GM12874 (cell line): Measurements from ENCODE around the gene SHROOM1.

Source experiments
- CTCF ChIP-seq: IDR thresholded peaks from 2 replicates; pipeline ENCODE4 v1.5.1; 2011; ENCODE audit warnings: low read depth, mild to moderate bottlenecking, control low read depth, low read length, moderate library complexity; ENCODE audit not compliant: insufficient read depth

SHROOM1 gene

DNA sequence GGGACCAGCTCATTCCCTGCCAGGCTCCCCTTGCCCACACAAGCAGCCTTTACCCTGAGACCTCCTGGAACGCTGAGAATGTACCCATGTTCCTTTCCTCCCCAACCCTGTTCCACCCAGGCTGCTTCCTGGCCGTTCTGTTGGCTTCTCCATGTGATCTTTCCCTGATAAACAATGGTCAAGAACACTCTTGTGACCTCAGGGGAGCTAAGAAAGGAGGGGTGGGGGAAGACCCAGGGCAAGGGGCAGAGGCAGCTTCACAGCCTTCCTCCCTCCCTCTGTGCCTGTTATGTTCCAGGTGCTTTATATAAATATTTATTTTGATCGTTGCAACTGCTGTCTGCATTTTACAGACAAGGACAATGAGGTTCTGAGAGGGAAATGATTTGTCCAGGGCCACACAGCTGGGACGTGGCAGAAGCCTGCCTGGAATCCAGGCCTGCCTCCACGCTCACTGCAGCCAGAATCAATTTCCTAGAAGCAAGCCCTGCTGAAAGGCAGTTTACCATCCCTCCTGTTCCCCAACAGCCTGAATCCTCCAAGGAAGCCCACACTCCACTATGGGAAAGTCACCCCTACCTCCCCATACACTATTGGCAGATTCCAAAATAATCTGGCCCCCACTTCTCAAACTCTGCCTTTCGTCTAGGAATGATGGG is 3.9 kb downstream of the SHROOM1 start:
- TF ChIP-seq CTCF = no peak

GRCh38 chr5:132825834-132826391 is 4.5 kb downstream of the SHROOM1 start:
- TF ChIP-seq CTCF = no peak

DNA sequence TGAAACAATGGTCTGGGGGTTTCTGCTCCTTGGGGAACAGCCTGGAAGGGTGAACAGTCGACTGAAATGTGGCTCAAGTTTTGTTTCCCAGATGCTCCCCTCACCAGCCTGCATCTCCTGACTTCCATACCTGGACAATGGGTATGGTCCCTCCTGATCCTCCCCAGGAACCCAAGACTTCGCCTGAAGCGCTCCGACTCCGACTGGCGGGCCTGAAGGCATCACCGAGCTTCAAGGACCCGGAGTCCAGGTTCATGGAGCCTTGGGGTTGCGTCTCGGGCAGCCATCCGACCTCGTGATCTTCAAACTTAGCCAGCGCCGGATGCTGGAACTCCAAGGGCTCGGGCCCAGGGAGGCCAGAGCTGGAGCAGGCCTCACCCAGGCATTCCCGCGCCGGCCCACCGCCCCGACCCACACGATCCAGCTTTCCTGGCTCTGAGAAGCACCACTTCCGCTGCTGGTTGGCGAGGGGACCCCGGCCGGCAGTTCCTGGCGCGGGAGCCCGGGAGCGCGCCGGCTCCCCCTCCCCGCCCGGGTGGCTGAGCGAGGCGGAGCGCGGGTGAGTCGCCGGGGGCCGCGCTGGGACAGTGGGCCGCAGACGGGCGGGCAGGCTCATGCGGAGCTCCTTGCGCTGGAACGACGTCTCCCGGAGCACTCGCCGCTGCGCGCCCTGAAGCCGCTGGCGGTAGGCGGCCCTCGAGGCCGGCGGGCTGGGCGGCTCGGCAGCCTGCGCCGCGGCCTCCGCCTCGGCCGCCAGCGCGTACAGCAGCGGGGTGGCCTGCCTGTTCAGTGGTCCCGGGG is 5.2 kb downstream of the SHROOM1 start:
- TF ChIP-seq CTCF = no peak

DNA sequence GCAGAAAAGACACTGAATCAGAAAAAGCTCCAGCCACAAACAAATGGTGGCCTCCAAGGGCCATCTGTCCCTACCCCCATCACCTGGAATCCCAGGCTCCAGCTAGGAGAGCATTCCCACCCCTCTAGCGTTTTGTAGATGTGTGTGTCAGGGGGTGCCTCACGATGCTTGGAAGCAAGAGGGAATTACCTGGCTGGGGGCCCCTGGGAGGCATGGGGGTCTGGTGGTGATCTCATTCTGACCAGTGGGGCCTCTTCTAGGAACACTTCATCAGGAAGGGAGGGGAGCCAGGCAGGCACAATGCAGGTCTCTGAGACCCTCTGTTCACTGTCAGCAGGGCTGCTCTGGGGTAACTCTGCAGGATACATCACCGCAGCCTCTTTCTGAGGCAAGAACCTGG is 6.0 kb downstream of the SHROOM1 start:
- TF ChIP-seq CTCF = no peak

GRCh38 chr5:132823481-132824050 is 6.9 kb downstream of the SHROOM1 start:
- TF ChIP-seq CTCF = no peak

DNA sequence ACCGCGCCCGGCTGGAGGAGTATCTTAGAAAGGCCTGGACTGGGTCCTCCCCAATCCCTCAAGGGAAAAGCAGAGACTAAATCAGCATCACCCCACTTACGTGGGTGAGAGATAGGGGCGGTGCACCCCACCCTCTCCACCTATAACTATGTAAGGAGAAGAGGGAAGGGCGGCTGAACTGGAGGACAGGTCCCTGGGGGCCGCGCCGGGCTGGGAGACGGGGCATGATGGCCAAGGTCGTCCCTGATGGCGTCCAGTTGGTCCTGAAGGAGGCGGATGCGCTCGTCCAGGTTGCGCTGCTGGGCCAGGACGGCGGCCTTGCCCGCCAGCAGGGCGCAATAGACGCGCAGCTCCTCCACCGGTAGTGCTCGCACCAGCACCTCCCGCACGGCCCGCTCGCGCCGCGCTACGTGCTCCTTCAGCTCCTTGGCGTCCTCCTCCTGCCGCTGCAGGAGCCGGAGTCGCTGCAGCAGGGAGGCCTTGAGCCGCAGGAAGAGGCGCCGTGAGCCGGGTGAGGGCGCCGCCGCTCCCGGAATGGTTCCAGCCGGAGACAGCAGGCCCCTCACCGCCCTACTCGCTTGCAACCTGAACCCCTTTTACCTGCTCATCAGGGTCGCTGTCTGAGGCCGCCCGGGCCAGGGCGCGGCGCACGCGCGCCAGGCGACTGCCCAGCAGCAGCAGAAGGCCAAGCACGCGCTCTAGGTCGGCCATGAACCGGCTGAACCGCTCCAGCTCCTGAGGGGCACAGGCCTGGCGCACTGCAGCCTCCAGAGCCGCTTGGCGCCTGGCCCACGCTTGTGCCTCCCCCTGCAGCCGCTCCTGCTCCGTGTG is 7.6 kb downstream of the SHROOM1 start:
- TF ChIP-seq CTCF = no peak
